ENCODE measurements around the gene TSGA10. TPM values are rescaled to one million over a fixed set of nuclear protein-coding genes. Genes with fewer than 3 reads are reported as not detected.

The TSGA10 gene
- total RNA-seq, 1 donor from 2014 or later = 3.7 TPM

DNA sequence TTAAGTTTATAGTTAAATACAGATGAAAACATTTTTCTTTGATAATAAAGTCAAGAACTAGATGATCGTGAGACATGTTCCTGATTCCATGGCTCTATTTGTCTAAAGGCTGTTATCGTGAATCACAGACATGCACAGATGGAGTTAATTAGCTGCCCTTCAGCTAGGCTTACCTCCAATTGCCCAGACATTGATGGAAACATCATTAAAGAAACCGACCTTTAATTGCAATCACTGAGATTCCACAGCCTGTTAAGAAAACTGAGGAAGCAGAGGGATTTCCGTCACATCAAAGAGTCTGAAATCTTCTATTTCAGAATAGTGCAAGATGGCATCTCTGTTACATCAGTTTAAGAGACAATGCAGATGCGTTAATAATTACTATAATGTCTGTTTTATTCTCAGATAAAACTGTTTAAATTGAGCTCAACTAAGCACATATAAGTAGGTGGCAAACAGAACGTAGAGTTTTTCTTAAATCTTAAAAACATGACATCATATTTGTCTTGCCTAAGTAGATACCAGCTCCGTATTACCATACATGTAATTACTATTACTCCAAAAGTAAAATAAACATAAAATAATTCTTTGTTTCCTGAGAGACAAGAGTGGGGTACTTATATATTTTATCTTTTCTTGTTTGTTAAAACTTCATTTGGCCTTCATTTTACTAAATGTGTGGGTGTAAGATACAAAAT lies 194.8 kb downstream of the TSGA10 start:
- intact Hi-C loops (cut with DNase I) = no loop called here
- no peak for DNase-seq (ENCODE audit: extremely low spot score in 2 of 2)
- TF ChIP-seq, protein P1, sequence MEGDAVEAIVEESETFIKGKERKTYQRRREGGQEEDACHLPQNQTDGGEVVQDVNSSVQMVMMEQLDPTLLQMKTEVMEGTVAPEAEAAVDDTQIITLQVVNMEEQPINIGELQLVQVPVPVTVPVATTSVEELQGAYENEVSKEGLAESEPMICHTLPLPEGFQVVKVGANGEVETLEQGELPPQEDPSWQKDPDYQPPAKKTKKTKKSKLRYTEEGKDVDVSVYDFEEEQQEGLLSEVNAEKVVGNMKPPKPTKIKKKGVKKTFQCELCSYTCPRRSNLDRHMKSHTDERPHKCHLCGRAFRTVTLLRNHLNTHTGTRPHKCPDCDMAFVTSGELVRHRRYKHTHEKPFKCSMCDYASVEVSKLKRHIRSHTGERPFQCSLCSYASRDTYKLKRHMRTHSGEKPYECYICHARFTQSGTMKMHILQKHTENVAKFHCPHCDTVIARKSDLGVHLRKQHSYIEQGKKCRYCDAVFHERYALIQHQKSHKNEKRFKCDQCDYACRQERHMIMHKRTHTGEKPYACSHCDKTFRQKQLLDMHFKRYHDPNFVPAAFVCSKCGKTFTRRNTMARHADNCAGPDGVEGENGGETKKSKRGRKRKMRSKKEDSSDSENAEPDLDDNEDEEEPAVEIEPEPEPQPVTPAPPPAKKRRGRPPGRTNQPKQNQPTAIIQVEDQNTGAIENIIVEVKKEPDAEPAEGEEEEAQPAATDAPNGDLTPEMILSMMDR (IDR thresholded peaks at IDR 0.05) = no peak
- TF ChIP-seq POLR2A (IDR thresholded peaks at IDR 0.05) = no peak
- TF ChIP-seq POLR2AphosphoS5 (IDR thresholded peaks at IDR 0.05; ENCODE audit: insufficient read depth in 1 of 2, low read depth in 1 of 2) = no peak

DNA sequence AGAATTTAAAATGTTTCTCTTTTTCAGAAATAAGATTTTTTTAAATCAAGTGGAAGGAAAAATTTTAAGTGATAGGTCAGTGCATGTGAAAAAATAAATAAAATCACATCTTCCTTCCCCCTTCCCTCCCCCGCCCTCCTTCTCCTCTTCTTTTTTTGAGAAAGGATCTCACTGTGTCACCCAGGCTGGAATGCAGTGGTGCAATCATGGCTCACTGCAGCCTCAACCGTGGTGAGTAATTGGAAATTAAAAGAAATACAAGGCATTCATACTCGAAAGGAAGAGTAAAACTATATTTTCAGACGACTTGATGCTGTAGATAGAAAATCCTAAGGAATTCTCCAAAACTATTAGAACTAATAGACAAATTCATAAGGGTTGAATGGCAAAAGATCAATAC lies 201.8 kb downstream of the TSGA10 start:
- no peaks in the 10 kb centered on the region for H3K36me3 ChIP-seq
- intact Hi-C loops (cut with DNase I) = no loop called here
- TF ChIP-seq, protein P1 (IDR thresholded peaks at IDR 0.05) = no peak
- TF ChIP-seq POLR2A (IDR thresholded peaks at IDR 0.05) = no peak

More for the DNA sequence above, 194.8 kb downstream of the TSGA10 start:
- H3K36me3 ChIP-seq = no peaks in the 10 kb centered on the region
- H3K27me3 ChIP-seq = no peaks in the 10 kb centered on the region
- H3K9me3 ChIP-seq = no peaks in the 10 kb centered on the region
- H3K4me1 ChIP-seq = no peaks in the 10 kb centered on the region
- no peak overlapping the region for H3K4me3 ChIP-seq
- no peak overlapping the region for H3K27ac ChIP-seq

DNA sequence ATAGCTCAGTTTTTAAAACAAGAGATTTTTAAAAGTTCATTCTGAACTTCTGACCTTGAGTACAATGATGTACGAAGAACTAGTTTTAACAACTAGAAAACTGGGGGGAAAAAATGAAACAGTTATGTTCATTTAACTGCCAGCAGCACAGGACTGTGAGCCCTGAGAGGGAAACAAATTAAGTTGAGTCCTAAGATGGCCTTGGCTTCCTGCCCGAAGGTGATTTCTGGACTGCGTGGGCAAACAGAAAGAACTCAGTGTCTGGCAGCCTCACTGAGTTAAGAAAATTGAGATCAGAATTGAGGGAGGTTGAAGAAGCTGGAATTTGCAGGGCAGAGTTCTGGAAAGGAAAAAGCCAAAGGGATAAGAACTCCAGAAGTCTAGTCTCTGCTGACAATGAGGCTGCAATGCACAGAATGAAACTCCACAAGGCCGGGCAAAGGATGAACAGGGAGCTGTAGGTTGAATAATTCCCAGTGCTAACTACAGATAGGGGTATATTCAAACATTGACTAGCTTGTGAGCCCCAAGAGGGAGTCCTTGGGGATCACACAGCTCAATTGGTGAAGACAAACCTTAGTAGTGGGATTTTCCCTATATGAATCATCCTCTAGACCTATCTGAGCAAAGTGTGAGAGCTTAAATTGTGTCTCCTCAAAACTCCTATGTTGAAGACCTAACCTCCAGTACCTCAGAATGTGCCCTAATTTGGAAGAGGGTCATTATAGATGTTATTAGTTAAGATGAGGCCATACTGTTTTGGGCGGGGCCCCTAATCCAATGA lies 205.6 kb downstream of the TSGA10 start:
- intact Hi-C loops (cut with DNase I) = no loop called here
- H3K27me3 ChIP-seq = no peaks in the 10 kb centered on the region
- H3K4me3 ChIP-seq = no peak overlapping the region
- DNase-seq (ENCODE audit: extremely low spot score in 2 of 2) = no peak
- TF ChIP-seq, protein P1 (IDR thresholded peaks at IDR 0.05) = no peak
- no peak for TF ChIP-seq POLR2AphosphoS5 (IDR thresholded peaks at IDR 0.05; ENCODE audit: insufficient read depth in 1 of 2, low read depth in 1 of 2)
- no peak for TF ChIP-seq POLR2A (IDR thresholded peaks at IDR 0.05)
- no peaks in the 10 kb centered on the region for H3K4me1 ChIP-seq
- H3K27ac ChIP-seq = no peak overlapping the region
- no peaks in the 10 kb centered on the region for H3K36me3 ChIP-seq
- no peaks in the 10 kb centered on the region for H3K9me3 ChIP-seq

More for the DNA sequence above, 201.8 kb downstream of the TSGA10 start:
- Histone ChIP-seq H3K9me3 (no peaks in the 10 kb centered on the region), H3K4me3 (no peak overlapping the region), H3K27me3 (no peaks in the 10 kb centered on the region), H3K4me1 (no peaks in the 10 kb centered on the region), H3K27ac (no peak overlapping the region)
- no peak for DNase-seq (ENCODE audit: extremely low spot score in 2 of 2)

DNA sequence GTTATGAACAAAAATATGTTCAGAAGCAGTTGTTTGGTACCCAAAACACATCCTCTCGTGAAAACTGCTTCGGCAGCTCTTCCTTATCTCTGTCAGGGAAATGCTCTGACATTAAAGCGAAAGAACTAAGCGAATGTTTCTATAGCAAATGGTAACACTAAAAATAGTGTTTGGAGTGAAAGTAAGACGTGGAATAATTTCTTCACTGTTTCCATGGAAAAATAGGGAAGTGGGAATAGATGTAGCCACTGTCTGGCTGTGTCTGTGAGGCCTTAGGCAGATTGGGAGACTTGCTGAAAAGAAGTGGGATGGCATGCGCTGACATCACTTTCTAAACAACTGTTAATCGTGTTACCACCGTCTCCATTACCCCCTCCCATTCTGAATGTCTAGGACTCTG lies 207.2 kb downstream of the TSGA10 start:
- H3K27me3 ChIP-seq = no peaks in the 10 kb centered on the region
- H3K36me3 ChIP-seq = no peaks in the 10 kb centered on the region
- no peaks in the 10 kb centered on the region for H3K4me1 ChIP-seq
- no peak overlapping the region for H3K4me3 ChIP-seq
- H3K9me3 ChIP-seq = no peaks in the 10 kb centered on the region
- TF ChIP-seq, protein P1 (IDR thresholded peaks at IDR 0.05) = no peak
- no peak for DNase-seq (ENCODE audit: extremely low spot score in 2 of 2)
- intact Hi-C loops (cut with DNase I) = no loop called here
- no peak overlapping the region for H3K27ac ChIP-seq

Small RNA genes within 50 kb of the gene (small RNA-seq; reads per million reads assigned to genes)
- not detected for gene AC092587.1

Other genes starting within 250 kb of the TSGA10 start
- gene CRACDL, start 218.7 kb downstream of the TSGA10 start, total RNA-seq = 6.4 TPM
- gene C2orf15, start 13.2 kb downstream of the TSGA10 start, total RNA-seq = not detected
- gene LIPT1, start within 50 bp of the TSGA10 start, total RNA-seq = 3.9 TPM
- gene MITD1, start 26.1 kb upstream of the TSGA10 start, total RNA-seq = 23.3 TPM
- gene MRPL30, start 26.2 kb upstream of the TSGA10 start, total RNA-seq = 27.0 TPM
- not detected for gene LYG2, start 100.7 kb upstream of the TSGA10 start, total RNA-seq
- not detected for gene LYG1, start 146.3 kb upstream of the TSGA10 start, total RNA-seq
- gene TXNDC9, start 181.4 kb upstream of the TSGA10 start, total RNA-seq = 37.1 TPM
- 31.2 TPM for gene EIF5B, start 182.4 kb upstream of the TSGA10 start, total RNA-seq

Measured in vagina (tissue), 2 donors.